ENCODE measurements around the gene EP400. TPM values are rescaled to one million over a fixed set of nuclear protein-coding genes. Genes with fewer than 3 reads are reported as not detected.

EP400 gene
- total and polyA plus RNA-seq, 2 experiments from 2014 or later, result 10.3 to 12.3 TPM

DNA sequence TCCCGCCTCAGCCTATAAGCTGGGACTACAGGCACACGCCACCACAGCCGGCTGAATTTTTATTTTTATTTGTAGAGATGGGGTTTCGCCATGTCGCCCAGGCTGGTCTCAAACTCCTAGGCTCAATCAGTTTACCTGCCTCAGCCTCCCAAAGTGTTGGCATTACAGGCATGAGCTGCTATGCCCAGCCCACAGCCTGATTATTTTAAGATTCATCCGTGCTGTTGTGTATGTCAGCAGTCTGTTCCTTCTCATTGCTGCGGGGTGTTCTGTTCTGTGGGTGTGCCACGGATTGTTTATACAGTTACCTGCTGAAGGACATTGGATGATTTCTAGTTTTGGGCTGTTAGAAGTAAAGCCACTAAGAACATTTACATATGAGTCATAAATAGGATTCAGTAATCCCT is 9.6 kb upstream of the EP400 start:
- no peaks in the 10 kb centered on the region for H3K36me3 ChIP-seq (replicated peaks; ENCODE audit: insufficient read depth, low read depth)
- no peaks in the 10 kb centered on the region for H3K27me3 ChIP-seq
- H3K79me2 ChIP-seq, result no peaks in the 10 kb centered on the region
- no peak overlapping the region for H3K4me3 ChIP-seq
- no peaks in the 10 kb centered on the region for H4K20me1 ChIP-seq (ENCODE audit: insufficient read depth, poor library complexity, severe bottlenecking)
- H3K4me1 ChIP-seq (ENCODE audit: insufficient read depth), result no peaks in the 10 kb centered on the region
- H3K9me3 ChIP-seq (ENCODE audit: low read depth), result no peaks in the 10 kb centered on the region
- 94% methylated on average over 8 of the region's 8 CpGs for WGBS (ENCODE audit: low lambda C conversion rate, missing lambda C conversion rate)
- H2AFZ ChIP-seq, result no peak overlapping the region
- no peaks in the 10 kb centered on the region for H3K9me2 ChIP-seq (replicated peaks; ENCODE audit: insufficient read depth)
- TF ChIP-seq, protein P1, sequence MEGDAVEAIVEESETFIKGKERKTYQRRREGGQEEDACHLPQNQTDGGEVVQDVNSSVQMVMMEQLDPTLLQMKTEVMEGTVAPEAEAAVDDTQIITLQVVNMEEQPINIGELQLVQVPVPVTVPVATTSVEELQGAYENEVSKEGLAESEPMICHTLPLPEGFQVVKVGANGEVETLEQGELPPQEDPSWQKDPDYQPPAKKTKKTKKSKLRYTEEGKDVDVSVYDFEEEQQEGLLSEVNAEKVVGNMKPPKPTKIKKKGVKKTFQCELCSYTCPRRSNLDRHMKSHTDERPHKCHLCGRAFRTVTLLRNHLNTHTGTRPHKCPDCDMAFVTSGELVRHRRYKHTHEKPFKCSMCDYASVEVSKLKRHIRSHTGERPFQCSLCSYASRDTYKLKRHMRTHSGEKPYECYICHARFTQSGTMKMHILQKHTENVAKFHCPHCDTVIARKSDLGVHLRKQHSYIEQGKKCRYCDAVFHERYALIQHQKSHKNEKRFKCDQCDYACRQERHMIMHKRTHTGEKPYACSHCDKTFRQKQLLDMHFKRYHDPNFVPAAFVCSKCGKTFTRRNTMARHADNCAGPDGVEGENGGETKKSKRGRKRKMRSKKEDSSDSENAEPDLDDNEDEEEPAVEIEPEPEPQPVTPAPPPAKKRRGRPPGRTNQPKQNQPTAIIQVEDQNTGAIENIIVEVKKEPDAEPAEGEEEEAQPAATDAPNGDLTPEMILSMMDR (IDR thresholded peaks at IDR 0.05; ENCODE audit: poor library complexity), result no peak
- TF ChIP-seq EZH2phosphoT487 (IDR thresholded peaks at IDR 0.05; ENCODE audit: low read depth, severe bottlenecking, unreplicated experiment), result no peak
- TF ChIP-seq EZH2 (IDR thresholded peaks at IDR 0.05; ENCODE audit: borderline replicate concordance), result no peak
- H3K4me2 ChIP-seq, result no peak overlapping the region
- H3K27ac ChIP-seq, result no peak overlapping the region
- no peak for DNase-seq (ENCODE audit: low spot score)

DNA sequence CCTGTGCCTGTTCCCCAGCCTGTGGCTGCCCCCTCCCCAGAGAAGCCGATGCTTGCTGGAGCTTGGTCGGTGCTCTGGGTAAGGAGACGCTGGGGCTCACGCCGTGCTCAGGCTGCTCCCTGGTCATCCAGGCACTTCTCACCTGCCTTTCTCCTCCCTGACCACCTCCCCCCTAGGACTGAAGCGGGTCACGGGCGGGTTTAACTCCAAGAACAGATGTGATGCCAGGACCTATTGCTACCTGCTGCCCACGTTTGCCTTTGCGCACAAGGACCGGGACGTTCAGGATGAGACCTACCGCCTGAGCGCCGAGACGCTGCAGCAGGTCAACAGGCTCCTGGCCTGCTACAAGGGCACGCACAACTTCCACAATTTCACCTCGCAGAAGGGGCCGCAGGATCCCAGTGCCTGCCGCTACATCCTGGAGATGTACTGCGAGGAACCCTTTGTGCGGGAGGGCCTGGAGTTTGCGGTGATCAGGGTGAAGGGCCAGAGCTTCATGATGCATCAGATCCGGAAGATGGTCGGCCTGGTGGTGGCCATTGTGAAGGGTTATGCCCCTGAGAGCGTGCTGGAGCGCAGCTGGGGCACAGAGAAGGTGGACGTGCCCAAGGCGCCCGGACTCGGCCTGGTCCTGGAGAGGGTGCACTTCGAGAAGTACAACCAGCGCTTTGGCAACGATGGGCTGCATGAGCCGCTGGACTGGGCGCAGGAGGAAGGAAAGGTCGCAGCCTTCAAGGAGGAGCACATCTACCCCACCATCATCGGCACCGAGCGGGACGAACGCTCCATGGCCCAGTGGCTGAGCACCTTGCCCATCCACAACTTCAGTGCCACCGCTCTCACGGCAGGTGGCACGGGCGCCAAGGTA is 8.4 kb upstream of the EP400 start:
- H3K4me1 ChIP-seq (ENCODE audit: insufficient read depth), result no peaks in the 10 kb centered on the region
- H3K27ac ChIP-seq, result no peak overlapping the region
- H3K36me3 ChIP-seq (replicated peaks; ENCODE audit: insufficient read depth, low read depth), result no peaks in the 10 kb centered on the region
- TF ChIP-seq, protein P1 (IDR thresholded peaks at IDR 0.05; ENCODE audit: poor library complexity), result no peak
- no peak for TF ChIP-seq EZH2 (IDR thresholded peaks at IDR 0.05; ENCODE audit: borderline replicate concordance)
- no peak for TF ChIP-seq EZH2phosphoT487 (IDR thresholded peaks at IDR 0.05; ENCODE audit: low read depth, severe bottlenecking, unreplicated experiment)
- WGBS (ENCODE audit: low lambda C conversion rate, missing lambda C conversion rate), result 99% methylated on average over 45 of the region's 46 CpGs
- H3K4me2 ChIP-seq, result no peak overlapping the region
- H3K27me3 ChIP-seq, result no peaks in the 10 kb centered on the region
- no peak overlapping the region for H2AFZ ChIP-seq
- no peaks in the 10 kb centered on the region for H4K20me1 ChIP-seq (ENCODE audit: insufficient read depth, poor library complexity, severe bottlenecking)
- H3K9me2 ChIP-seq (replicated peaks; ENCODE audit: insufficient read depth), result no peaks in the 10 kb centered on the region
- no peaks in the 10 kb centered on the region for H3K9me3 ChIP-seq (ENCODE audit: low read depth)
- no peaks in the 10 kb centered on the region for H3K79me2 ChIP-seq
- no peak for DNase-seq (ENCODE audit: low spot score)
- no peak overlapping the region for H3K4me3 ChIP-seq

DNA sequence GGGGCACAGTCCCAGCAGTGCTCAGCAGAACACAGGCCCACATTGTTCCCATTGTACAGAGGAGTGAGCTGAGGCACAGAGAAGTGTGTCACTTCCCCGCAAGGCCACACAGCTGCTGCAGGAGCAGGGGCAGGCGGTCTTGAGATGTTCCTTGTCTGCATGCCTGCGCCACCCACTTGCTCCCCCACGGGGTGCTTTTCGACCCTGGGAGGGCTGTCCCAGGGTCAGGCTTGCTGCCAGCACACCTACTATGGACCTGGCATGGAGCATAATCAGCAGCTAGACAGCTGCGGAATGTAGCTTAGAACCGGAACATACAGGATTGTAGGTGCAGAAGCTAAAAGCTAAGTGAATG is 7.8 kb upstream of the EP400 start:
- Histone ChIP-seq H3K36me3 (replicated peaks; ENCODE audit: insufficient read depth, low read depth) (no peaks in the 10 kb centered on the region), H3K79me2 (no peaks in the 10 kb centered on the region), H3K4me1 (ENCODE audit: insufficient read depth) (no peaks in the 10 kb centered on the region), H3K4me3 (no peak overlapping the region), H4K20me1 (ENCODE audit: insufficient read depth, poor library complexity, severe bottlenecking) (no peaks in the 10 kb centered on the region), H3K27ac (no peak overlapping the region), H3K9me2 (replicated peaks; ENCODE audit: insufficient read depth) (no peaks in the 10 kb centered on the region), H3K27me3 (no peaks in the 10 kb centered on the region), H3K4me2 (no peak overlapping the region), H3K9me3 (ENCODE audit: low read depth) (no peaks in the 10 kb centered on the region), H2AFZ (no peak overlapping the region)
- TF ChIP-seq EZH2phosphoT487 (IDR thresholded peaks at IDR 0.05; ENCODE audit: low read depth, severe bottlenecking, unreplicated experiment) (no peak), EZH2 (IDR thresholded peaks at IDR 0.05; ENCODE audit: borderline replicate concordance) (no peak)
- TF ChIP-seq, protein P1 (IDR thresholded peaks at IDR 0.05; ENCODE audit: poor library complexity), result no peak
- 97% methylated on average over 7 of the region's 7 CpGs for WGBS (ENCODE audit: low lambda C conversion rate, missing lambda C conversion rate)
- no peak for DNase-seq (ENCODE audit: low spot score)
